Mucosa of gallbladder (tissue), 1 donor: ENCODE measurements around the gene ST8SIA6. TPM values are rescaled to one million over a fixed set of nuclear protein-coding genes. Genes with fewer than 3 reads are reported as not detected.
"Not testable (repeated sequence)": the region's sequence is repeated elsewhere in the genome, so short reads cannot be mapped to it uniquely, and the experiment has no call there.

Source experiments
- DNase-seq: peaks from one replicate; pipeline ENCODE4 v3.0.0-alpha.2; 2020; ENCODE audit warnings: low spot score
- total RNA-seq: library from RNA; stranded (reverse); gene quantifications from one replicate; pipeline ENCODE4 v1.2.1, GENCODE V29; 2021
- donor health status: DM: no; HTN: no; CAD: no.

ST8SIA6 gene
- total RNA-seq, 1 donor from 2014 or later, result 0.92 TPM

DNA sequence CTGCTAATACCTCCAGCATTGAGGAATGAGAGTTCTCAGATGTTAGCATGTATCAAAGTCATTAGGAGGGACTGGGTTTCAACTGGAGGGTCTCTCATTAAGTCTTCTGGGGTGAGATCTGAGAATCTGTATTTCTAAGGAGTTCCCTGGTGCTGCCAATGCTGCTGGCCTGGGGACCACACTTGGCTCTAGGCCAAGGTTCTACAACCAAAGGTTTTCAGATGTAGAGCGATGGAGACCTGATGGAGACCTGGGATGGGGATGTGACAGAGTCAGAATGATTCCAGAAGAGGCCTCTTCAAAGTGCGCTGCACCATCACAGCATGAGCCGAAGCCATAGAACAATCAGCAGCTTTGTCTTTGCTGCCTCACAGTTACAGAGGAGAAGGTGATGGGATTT lies 27.2 kb downstream of the ST8SIA6 start:
- DNase-seq, result no peak

DNA sequence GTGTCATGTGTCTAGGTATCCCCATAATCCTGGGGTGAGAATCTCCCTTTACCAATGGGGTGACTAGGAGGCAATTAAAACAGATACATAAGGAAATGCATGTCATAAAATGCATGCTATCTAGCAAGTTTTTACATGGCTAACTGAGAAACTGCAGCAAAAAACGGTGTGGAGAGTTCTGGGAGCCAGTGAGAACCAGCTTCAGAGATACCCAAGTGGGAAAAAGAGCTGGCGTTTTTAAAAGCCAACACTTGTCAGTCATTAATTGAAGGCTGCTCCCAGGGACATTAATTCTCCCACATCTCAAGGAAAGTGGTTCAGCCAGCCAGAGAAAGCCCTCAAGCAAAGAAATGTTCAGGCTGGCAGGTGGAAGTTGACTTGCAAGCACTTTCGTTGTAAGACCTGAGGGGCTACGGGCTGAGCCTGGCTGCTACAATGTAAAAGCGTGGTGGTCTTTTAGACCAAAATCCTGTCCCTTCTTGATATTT lies 28.1 kb downstream of the ST8SIA6 start:
- no peak for DNase-seq

DNA sequence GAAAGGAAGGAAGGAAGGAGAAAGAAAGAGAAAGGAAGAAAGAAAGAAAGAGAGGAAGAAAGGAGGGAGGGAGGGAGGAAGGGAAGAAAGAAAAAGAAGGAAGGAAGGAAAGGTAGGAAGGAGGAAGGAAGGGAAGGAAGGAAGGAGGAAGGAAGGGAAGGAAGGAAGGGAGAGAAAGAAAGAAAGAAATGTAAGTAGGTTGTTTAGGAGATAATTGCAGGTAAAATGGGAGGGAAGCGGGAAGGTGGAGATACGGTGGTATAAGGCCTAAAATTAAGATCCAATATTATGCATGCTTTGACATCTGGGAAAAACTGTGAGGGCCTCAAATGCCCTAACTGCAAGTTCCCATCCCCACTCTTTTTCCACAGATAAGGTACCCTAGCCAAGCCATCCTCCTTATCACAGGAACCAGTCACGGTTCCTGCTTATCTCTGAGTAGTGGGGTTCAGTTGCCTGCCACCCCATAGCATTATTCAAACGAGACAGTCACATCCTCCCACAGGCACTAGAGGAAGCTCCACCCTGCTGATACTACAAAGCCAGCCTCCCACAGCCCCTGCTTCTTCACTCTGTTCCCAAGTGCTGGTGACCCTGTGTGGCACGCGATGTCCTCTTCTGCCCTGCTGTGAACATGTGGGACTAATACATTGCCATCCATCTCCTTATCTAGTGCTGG lies 28.7 kb downstream of the ST8SIA6 start:
- DNase-seq, result no peak

DNA sequence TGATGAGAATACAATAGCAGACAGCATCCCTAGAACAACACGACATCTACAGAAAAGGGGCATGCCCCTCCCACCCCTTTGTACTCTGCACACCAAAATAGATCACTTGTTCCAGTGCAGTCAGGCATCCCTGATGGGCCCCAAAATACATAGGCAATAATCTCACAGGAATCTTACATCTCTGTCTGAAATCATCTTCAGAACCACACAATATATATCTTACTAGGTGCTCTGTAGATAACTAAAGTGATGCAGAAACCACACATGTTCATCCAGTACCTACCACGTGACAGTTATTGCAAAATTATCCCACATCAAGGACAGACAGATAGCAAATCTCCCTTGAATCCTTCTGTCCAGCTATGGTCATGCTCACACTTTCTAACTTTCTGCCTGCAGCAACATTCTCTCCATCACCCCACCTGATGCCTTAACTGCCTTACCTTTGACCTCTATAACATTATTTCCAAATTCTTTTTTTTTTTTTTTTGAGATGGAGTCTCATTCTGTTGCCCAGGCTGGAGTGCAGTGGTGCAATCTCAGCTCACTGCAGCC lies 30.7 kb downstream of the ST8SIA6 start:
- no peak for DNase-seq

DNA sequence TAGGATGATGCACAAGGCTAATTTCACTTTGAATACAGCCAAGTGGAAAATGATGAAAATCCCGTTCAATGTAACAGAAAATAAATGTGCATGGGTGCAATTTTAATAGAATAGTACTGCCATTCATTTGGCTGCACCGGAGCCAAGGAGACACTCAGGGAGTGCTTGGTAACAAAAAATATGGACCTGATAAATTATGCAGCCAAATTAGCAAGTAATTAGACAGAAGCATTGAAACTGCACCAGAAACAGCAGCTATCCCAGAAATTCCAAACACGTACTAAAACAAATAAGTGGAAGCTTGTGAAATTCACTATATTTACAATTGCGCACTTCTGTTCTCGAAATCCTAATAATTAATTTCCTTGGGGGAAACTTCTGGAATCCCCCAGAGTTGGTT lies 31.5 kb downstream of the ST8SIA6 start:
- no peak for DNase-seq

DNA sequence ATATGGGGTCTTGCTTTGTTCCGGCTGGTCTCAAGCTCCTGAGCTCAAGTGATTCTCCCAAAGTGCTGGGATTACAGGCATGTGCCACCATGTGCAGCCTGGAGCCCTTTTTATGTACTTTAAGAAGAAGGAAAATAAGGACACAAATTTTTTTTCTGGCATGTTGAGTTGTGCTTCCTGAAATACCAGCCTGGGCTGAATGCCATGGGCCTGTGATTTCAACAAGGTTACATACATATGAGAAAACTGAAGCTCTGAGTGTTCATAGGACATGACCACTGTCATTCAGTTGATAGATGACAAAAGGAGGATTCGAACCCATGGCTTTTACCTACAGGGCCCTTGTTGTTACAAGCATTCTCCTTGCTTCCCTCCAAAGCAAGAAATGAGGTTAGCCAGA lies 36.1 kb downstream of the ST8SIA6 start:
- no peak for DNase-seq

DNA sequence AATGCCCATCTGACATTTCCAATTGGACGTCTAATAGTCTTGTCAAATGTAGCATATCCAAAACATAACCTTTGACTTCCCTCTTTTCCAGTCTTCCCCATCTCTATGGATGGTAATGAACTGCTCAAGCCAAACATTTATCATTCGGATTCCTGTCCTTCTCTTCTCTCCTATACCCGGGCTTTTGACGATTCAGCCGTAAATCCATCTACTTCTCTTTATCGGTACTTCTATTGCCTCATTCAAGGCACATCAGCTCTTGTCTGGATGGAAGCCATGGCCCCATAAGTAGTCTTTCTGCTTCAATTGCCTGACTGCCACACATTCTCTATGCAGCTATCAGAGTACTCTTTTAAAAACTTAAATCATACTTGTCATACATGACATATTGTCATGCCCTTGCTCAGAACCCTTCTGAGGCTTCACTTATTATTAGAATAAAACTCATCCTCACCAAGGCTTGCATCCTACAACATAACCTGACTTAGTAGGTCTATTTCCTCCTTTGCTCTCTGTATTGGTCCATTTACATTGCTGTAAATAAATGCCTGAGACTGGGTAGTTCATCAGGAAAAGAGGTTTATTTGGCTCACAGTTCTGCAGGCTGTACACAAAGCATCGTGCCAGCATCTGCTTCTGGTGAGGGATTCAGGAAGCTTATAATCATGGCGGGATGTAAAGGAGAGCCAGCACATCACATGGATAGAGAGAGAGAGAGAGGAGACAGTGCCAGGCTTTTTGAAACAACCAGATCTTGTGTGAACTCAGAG lies 37.8 kb downstream of the ST8SIA6 start:
- DNase-seq, result no peak

DNA sequence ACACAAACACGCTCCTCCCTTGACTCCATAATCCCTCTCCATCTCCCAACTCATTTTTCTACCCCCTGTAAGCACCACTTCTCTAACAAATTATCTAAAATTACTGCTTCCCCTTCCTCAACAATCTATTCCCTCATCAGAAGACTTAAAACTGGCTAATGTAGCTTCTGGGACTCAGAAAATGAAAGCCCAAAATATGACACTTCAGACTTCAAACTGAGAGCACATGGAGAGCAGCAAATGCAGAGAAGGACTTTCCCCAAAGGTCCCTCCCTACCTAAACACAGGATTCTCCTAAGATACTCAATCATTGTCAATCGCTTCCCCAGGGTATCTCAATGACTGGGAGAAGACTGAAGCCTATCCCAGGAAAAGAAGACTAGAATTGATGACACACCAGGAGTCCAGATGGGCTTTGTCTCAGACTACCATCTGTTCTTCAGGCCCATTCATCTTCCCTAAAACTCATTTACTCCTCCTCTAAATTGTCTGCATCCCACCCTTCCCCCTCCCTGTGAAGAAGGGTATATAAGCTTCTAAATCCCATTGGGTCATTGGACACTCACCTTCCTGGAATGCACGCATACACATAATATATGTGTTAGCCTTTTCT lies 39.2 kb downstream of the ST8SIA6 start:
- no peak for DNase-seq

DNA sequence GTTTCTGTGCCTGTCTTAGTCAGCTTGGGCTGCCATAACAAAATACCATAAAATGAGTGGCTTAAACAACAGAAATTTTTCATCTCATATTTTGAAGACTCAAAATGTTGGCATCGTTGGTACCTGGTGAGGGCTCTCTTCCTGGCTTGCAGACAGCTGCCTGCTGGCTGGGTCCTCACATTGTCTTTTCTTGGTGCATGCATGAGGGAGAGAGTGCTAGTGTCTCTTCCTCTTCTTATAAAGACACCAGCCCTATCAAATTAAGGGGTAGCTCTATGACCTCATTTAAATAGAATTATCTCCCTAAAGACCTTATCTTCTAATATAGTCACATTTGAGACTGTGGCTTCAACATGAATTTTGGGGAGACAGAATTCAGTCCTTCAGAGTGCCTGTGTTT lies 39.9 kb downstream of the ST8SIA6 start:
- no peak for DNase-seq

DNA sequence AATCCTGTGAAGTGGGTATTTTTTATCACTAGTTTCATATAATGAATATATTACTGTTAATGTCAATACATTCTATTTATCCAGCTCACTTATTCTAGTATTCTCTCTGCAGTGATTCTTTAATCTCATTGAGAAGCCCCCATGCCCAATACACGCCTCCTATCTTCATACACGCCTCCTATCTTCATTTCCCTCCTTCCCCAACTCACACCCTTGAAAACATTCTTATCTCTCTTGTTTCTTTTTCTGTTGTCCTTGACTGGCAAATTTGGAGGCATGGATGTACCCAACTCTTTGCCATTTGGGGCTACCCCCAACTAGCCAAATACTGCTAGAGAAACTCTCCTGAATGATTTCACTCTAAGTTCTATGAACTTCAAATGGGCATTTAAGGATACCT lies 40.5 kb downstream of the ST8SIA6 start:
- no peak for DNase-seq

DNA sequence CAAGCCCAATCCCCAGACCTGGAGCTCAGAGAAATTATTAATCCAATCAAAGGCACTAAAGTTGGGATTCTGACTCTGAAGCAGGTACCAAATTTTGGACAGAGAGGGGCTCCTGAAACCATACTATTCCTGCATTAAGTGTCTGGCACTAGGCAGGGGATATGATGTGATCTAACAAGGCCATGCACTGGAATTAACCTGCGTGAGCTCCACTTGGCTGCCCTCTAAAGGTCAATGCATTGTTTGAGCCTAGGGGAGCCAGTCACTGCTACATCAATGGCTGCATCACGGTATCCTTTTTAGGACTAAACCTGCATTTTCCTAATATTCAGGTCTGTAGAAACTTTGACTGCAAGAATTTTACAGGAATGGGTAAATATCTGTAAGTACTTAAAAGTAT lies 42.1 kb downstream of the ST8SIA6 start:
- no peak for DNase-seq

DNA sequence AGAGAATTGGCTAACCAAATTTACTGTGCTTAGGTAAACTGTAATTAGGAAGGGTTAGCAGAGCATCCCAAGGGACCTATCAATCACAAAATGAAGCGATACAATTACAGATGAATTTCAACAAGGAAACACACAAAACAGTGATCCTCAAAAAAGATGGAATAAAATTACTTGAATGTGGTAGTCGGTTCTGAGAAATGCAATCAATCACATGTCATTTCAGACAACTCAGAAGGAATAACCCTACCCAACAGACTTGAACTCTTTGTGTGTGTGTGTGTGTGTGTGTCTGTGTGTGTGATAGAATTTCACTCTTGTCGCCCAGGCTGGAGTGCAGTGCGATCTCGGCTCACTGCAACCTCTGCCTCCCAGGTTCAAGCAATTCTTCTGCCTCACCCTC lies 43.5 kb downstream of the ST8SIA6 start:
- DNase-seq, result no peak

DNA sequence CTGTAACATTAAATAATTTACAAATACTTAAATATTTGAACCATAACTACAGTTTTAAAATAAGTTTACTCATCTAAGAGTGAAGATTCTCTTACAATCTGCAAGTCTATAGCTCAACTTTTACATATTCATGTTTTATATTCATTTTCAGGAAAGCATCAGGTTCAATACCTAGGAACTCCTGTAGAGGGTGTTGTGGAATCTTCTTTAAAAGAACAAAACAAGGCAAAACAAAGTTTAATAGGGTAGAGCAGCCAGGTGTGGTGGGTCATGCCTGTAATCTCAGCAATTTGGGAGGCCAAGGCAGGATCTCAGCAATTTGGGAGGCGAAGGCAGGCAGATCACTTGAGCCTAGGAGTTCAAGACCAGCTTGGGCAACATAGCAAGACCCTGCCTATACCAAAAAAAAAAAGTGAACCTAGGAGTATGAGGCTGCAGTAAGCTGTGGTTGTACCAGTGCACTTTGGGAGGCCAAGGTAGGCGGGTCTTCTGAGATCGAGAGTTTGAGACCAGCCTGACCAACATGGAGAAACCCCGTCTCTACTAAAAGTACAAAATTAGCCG lies 45.1 kb downstream of the ST8SIA6 start:
- DNase-seq, result no peak

DNA sequence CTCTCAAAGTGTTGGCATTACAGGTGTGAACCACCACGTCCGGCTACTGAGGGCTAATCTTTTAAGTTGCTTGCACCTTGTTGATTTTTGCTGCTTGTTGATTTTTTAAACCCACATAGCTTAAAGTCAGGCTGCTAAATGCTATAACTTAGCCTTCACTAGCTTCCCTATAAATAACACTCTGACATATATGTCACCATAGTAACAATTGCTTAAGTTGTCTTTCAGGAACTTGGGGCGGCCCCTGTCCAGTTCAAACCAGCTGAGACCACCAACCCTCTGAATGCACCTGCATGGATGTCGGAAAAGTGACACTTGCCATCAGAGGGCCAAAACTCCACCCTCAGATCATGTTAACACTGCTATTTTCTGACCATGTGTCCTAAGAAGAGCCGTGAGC lies 47.3 kb downstream of the ST8SIA6 start:
- no peak for DNase-seq

DNA sequence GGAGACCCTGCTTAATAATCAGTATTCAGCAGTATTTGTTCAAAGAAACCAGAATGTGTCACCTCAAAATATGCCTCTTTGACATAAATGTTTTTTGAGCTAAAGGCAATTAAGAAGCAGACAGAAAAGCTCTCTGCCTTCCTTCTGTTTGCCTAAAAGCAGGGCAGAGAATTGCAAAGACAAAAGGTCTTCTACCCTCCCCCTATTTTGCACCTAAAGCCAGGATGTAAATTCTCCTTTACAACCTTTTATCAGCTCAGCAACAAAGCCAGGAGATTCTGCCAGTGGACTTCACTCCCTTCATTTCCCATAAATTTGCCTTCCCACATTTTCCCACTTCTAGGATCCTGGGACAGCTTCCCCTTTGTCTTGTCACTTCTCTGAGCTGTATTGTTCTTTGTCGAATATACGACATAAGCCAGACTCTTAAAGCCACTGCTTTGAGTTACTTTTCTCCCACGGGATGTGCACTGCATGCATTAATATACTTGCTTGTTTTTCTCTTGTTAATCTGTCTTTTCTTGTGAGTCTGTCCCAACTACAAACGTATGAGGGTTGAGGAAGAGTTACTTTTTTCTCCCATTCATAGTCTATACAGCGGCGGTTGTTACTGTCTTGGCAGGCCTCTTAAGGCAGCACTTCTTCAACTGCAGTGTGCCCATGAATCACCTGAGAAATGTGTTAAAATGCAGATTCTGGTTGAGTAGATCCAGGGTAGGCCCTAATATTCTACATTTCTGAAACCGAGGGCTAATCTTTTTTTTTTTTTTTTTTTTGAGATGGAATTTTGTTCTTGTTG lies 48.2 kb downstream of the ST8SIA6 start:
- no peak for DNase-seq

DNA sequence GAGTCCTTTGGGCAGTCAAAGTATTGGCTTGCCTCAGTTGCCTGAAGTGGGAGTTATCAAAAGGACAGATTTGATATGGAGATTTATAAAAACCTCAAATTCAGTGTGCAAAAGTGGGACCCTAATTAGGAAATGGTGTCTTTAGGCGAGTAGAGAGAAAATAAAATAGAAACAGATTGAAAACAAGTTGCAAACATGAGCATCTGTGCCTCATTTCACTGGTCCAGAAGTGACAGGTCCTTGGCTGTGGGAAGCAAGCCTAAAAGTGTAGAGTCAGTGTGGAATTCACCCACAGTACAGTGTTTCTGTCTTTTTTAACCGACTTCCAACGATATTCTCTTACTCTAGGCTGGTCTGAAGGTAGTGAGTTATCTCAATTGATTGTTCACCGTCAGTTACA lies 51.2 kb downstream of the ST8SIA6 start:
- DNase-seq, result no peak

DNA sequence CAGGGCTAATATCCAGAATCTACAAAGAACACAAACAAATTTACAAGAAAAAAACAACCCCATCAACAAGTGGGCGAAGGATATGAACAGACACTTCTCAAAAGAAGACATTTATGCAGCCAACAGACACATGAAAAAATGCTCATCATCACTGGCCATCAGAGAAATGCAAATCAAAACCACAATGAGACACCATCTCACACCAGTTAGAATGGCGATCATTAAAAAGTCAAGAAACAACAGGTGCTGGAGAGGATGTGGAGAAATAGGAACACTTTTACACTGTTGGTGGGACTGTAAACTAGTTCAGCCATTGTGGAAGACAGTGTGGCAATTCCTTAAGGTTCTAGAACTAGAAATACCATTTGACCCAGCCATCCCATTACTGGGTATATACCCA lies 52.4 kb downstream of the ST8SIA6 start:
- not testable (repeated sequence) for DNase-seq

DNA sequence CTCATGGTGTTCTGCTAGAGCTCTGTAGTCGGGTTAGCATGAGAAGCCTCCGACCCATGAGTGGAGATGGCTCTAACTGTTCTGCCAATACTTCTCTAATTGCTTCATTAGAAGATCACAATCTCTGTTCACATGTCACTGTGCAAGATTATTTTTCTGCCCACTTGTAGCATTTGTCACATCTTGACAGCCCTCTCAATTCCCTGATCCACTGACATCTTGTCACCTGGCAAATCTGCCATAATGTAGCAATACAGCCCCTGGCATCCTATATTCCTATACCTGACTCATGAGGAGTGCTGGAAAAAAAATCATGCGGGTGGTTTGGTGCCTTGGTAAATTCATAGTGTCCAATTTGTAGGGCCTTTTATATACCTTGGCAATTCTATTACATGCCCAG lies 58.4 kb downstream of the ST8SIA6 start:
- no peak for DNase-seq

DNA sequence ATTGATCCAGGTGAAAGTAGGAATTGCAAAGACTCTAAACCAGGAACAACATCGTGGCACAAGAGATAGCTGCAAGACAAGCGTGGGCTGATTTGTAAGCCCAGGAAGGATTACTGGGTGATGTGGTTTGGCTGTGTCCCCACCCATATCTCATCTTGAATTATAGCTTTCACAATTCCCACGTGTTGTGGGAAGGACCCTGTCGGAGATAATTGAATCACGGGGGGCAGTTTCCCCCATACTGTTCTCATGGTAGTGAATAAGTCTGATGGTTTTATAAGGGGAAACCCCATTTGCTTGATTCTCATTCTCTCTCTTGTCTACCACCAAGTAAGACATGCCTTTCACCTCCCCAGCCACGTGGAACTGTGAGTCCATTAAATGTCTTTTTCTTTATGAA lies 59.5 kb downstream of the ST8SIA6 start:
- no peak for DNase-seq

DNA sequence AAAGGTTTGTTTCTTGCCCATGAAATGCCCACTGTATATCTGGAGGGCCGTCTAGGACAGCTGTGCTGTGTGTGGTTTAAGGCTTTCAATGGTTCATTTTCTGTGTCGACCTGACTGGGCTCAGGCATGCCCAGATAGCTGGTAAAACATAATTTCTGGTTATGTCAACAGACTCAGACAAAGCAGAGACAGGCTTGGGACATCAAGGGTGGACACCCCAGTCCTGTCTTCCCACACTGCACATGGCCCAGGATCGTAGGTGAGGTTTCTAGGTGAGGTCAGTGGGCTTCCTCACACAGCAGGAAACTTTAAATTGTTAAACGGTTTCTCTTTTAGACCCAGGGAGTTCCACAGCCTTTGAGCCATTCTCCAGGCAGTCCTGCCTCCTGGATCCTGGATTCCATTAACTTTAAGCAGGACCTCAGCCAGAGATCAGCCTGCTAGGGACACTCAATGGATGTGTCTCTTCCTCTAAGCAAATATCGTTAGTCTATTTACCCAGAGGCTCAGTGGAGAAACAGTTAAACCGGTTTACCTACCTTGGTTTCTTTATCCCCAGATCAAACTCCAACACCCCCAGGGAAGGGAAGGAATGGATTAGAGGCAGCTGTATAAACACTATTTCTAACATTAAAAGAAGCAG lies 66.4 kb downstream of the ST8SIA6 start:
- DNase-seq, result no peak

DNA sequence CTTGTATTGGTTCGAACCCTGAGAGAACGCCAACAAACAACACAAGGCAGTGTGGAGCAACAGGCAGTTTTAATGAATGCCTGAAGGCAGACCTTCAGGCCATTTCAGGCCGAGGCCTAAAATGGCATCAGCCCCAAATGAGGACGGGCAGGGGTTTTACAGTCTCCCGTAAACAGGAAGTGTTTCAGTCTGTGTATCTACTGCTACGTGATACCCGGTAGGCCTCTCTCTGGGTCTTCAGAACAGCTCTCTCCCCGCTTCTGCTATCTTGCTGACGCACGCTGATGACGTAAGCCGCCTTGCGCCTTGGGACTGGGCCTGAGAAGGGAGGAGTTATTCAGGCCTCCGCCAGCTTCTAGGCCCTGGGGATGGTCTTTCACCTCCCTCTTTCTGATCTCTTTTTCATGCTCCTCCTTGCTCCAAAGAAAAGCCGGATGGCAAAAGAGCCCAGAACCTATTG lies 67.7 kb downstream of the ST8SIA6 start:
- no peak for DNase-seq
